ENCODE measurements around the gene ATXN2L.
"Not testable (repeated sequence)": the region's sequence is repeated elsewhere in the genome, so short reads cannot be mapped to it uniquely, and the experiment has no call there.

The ATXN2L gene, protein sequence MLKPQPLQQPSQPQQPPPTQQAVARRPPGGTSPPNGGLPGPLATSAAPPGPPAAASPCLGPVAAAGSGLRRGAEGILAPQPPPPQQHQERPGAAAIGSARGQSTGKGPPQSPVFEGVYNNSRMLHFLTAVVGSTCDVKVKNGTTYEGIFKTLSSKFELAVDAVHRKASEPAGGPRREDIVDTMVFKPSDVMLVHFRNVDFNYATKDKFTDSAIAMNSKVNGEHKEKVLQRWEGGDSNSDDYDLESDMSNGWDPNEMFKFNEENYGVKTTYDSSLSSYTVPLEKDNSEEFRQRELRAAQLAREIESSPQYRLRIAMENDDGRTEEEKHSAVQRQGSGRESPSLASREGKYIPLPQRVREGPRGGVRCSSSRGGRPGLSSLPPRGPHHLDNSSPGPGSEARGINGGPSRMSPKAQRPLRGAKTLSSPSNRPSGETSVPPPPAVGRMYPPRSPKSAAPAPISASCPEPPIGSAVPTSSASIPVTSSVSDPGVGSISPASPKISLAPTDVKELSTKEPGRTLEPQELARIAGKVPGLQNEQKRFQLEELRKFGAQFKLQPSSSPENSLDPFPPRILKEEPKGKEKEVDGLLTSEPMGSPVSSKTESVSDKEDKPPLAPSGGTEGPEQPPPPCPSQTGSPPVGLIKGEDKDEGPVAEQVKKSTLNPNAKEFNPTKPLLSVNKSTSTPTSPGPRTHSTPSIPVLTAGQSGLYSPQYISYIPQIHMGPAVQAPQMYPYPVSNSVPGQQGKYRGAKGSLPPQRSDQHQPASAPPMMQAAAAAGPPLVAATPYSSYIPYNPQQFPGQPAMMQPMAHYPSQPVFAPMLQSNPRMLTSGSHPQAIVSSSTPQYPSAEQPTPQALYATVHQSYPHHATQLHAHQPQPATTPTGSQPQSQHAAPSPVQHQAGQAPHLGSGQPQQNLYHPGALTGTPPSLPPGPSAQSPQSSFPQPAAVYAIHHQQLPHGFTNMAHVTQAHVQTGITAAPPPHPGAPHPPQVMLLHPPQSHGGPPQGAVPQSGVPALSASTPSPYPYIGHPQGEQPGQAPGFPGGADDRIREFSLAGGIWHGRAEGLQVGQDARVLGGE

GRCh38 chr16:28822520-28823290 is at the start of gene ATXN2L:
ATXN2L (plus strand) TSS chr16:28822999; CDS start chr16:28823260, 261 bp downstream.
- CTCF ChIA-PET: no interaction called here
- POLR2A ChIA-PET (ENCODE audit: low non-redundant PET): interaction anchor here (0.6 kb wide), 1 partner anchor 15 kb away, joined by 3 read pairs; no protein-coding TSS in a partner anchor

GRCh38 chr16:28781697-28782096 is 41.1 kb upstream of the ATXN2L start:
- H3K27ac ChIP-seq; POLR2A ChIA-PET (ENCODE audit: low non-redundant PET); CTCF ChIA-PET: not testable (repeated sequence)

More at GRCh38 chr16:28822520-28823290, at the start of gene ATXN2L:
- DNase-seq (ENCODE audit: low spot score): peak; percentile 92
- peak within 1 kb of the TSS; percentile 98 for H3K27ac ChIP-seq
- no peak for TF ChIP-seq CTCF (conservative IDR thresholded peaks at IDR 0.05; ENCODE audit: low read depth)

DNA sequence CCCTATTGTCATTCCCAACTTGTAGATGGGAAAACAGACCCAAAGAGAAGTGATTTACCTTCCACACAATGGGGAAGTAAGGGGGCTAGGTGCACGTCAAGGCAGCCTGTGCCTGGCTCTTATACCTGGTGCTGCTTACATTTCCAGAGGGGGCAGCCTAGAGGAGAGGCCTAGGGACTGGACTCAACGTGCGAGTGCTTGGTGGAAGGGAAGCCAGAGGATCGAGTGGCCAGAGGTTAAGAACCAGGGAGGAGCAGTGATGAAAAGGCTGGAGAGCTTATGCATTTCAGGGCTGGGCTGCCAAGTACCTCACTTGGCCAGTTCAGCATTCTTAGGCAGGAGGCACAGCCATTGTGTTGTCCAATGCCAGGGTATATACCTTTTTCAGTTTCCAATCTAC is 40.4 kb upstream of the ATXN2L start:
- POLR2A ChIA-PET (ENCODE audit: low non-redundant PET); H3K27ac ChIP-seq; DNase-seq (ENCODE audit: low spot score); CTCF ChIA-PET: not testable (repeated sequence)

More at GRCh38 chr16:28781697-28782096, 41.1 kb upstream of the ATXN2L start:
- not testable (repeated sequence) for DNase-seq (ENCODE audit: low spot score)

DNA sequence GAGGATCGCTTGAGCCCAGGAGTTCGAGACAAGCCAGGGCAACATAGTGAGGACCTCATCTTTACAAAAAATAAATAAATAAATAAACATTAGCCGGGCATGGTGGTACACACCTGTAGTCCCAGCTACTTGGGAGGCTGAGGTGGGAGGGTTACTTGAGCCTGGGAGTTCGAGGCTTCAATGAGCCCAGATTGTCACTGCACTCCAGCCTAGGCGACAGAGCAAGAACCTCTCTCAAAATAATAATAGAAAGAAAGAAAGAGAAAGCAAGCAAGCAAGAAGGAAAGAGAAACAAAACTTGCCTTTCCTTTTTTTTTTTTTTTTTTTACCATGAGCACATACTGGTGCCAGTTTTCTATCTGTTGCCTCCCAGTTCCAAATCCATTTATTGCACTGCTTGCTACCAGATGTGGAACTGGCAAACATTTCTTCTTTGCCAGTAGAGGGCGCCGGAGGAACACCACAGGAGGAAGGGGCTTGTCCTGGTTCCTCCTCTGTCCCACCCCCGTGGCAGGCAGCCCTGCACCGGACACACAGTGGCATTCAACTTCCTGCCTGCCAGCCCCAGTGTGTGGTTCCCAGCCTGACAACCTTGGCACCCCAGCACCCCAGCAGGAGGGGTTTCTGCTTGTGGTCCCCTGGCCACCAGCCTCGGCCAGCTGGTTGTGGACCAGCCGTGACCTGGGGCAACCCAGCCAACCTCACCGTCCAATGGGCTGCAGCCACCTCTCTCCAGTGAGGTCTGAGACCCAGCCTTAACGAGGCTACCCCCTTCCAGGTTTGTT is 20.4 kb upstream of the ATXN2L start:
- H3K27ac ChIP-seq; POLR2A ChIA-PET (ENCODE audit: low non-redundant PET); DNase-seq (ENCODE audit: low spot score); CTCF ChIA-PET: not testable (repeated sequence)

DNA sequence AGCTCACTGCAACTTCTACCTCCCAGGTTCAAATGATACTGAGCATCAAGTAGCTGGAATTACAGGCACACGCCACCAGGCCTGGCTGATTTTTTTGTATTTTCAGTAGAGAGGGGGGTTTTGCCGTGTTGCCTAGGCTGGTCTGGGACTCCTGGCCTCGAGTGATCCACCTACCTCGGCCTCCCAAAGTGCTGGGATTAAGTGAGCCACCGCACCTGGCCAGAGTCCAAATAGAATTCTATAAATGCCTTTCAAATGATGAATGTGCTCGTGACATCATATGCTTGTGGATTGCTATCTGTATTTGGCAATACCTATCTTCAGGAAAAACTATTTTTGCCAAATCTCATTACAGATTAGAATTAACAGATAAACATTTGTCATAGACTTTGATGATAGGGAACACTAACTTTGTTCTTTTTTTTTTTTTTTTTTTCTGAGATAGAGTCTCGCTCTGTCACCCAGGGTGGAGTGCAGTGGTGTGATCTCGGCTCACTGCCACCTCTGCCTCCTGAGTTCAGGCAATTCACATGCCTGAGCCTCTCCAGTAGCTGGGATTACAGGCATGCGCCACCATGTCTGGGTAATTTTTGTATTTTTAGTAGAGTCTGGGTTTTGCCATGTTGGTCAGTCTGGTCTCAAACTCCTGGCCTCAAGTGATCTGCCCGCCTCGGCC is 15.2 kb upstream of the ATXN2L start:
- H3K27ac ChIP-seq; POLR2A ChIA-PET (ENCODE audit: low non-redundant PET); CTCF ChIA-PET: not testable (repeated sequence)

DNA sequence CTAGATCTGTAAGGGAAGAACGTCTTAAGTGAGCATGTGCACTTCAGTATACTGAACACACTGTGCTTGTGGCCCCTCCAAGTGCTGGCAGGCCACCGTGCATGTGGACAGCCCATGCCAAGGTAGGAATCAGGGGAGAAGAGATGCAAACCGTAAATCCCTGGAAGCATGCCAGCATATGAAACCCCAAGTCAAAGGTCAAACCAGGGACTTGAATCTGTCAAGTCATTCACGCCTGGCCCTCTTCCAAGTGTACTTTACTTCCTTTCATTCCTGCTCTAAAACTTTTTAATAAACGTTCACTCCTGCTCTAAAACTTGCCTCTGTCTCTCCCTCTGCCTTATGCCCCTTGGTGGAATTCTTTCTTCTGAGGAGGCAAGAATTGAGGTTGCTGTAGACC is 2.8 kb upstream of the ATXN2L start:
- CTCF ChIA-PET: no interaction called here
- POLR2A ChIA-PET (ENCODE audit: low non-redundant PET): no interaction called here
- no peak for TF ChIP-seq CTCF (conservative IDR thresholded peaks at IDR 0.05; ENCODE audit: low read depth)
- no peak for DNase-seq (ENCODE audit: low spot score)
- no peak overlapping the region for H3K27ac ChIP-seq

More for the DNA sequence above, 15.2 kb upstream of the ATXN2L start:
- not testable (repeated sequence) for DNase-seq (ENCODE audit: low spot score)

DNA sequence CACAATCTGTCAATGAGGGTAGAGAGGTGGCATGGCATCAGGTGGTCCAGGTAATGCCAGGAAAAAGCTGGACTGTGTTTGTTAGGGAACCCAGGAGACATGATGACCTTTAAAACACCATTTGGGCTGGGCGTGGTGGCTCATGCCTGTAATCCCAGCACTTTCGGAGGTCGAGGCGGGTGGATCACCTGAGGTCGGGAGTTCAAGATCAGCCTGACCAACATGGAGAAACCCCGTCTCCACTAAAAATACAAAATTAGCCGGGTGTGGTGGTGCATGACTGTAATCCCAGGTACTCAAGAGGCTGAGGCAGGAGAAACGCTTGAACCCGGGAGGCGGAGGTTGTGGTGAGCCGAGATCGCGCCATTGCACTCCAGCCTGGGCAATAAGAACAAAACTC is 2.3 kb upstream of the ATXN2L start:
- CTCF ChIA-PET; DNase-seq (ENCODE audit: low spot score); H3K27ac ChIP-seq: not testable (repeated sequence)
- POLR2A ChIA-PET (ENCODE audit: low non-redundant PET): interaction anchor here (0.6 to 0.8 kb wide), 2 partner anchors 9 to 26 kb away, joined by 3 to 5 read pairs; partner anchors contain the start of gene TUFM

- TF ChIP-seq CTCF (conservative IDR thresholded peaks at IDR 0.05; ENCODE audit: low read depth): no peak
- no peak for DNase-seq (ENCODE audit: low spot score)
- peak overlapping the region; percentile 98 for H3K27ac ChIP-seq
- ChIA-PET CTCF (no interaction called here), POLR2A (ENCODE audit: low non-redundant PET) (interaction anchor here (0.6 kb wide), 1 partner anchor 16 kb away, joined by 3 read pairs; no protein-coding TSS in a partner anchor)
These were observed 802 bp upstream of the ATXN2L start for GRCh38 chr16:28821874-28822519.

All from RWPE1 (cell line).